ENCODE data around the gene SUDS3. TPM values are rescaled to one million over a fixed set of nuclear protein-coding genes. Genes with fewer than 3 reads are reported as not detected.

Gene SUDS3
- polyA plus RNA-seq, 3 donors, result 42.9 to 53.3 (median 49.4) TPM

GRCh38 chr12:118427819-118428218 is 51.5 kb downstream of the SUDS3 start:
- no peak for DNase-seq (ENCODE audit: extremely low read depth in 1 of 11, low read depth in 9 of 11, low spot score in 4 of 11)

DNA sequence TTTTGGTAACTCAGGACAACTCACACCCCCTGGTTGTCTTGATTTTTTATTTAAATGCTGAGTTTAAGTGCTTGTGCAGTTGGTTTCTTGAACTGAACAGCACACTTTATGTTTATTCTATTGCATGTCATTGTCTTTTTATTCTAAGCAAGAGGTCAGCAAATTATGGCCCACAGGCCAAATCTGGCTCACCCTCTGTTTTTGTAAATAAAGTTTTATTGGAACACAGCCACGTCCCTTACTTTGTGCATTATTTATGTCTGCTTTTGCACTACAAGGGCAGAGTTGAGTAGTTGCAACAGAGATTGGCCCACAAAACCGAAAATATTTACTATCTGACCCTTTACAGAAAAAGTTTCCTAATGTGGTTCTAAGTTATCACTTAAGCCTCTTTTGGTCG is 52.3 kb downstream of the SUDS3 start:
- DNase-seq (ENCODE audit: extremely low read depth in 1 of 11, low read depth in 9 of 11, low spot score in 4 of 11), result no peak

DNA sequence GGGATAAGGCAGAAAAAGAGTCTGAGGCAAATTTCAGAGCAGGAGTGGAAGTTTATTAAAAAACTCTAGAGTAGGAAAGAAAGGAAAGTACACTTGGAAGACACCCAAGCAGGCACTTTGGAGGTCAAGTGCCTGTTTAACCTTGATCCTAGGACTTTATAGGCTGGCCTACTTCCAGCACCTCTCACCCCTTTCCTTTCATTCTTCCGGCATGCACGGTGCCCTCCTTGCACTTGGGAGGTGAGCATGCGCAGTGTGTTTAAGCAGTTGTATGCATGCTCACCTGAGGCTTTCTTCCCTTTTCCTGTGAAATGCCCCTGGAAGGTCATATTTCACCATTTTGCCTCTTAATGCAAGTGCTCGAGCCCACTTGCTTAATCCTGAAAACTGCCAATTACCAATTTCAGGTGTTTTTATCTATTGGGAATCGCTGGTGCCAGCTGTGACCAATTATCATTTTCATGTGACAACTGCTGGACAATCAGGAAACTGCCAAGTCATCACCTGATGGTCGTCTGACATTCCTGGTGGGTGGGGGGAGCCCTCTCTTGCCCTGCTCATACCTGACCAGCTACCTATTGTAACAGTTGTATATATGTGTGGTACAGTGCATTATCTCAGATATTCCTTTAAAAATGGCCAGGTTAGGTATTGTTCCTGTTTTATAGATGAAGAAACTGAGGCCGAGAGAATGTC is 53.5 kb downstream of the SUDS3 start:
- DNase-seq (ENCODE audit: extremely low read depth in 1 of 11, low read depth in 9 of 11, low spot score in 4 of 11), result no peak

GRCh38 chr12:118430516-118430915 is 54.2 kb downstream of the SUDS3 start:
- no peak for DNase-seq (ENCODE audit: extremely low read depth in 1 of 11, low read depth in 9 of 11, low spot score in 4 of 11)

GRCh38 chr12:118432812-118433545 is 56.6 kb downstream of the SUDS3 start:
- DNase-seq (ENCODE audit: extremely low read depth in 1 of 11, low read depth in 9 of 11, low spot score in 4 of 11), result no peak

- no peak for DNase-seq (ENCODE audit: extremely low read depth in 1 of 11, low read depth in 9 of 11, low spot score in 4 of 11)
Measured at GRCh38 chr12:118436002-118436730, 59.8 kb downstream of the SUDS3 start.

DNA sequence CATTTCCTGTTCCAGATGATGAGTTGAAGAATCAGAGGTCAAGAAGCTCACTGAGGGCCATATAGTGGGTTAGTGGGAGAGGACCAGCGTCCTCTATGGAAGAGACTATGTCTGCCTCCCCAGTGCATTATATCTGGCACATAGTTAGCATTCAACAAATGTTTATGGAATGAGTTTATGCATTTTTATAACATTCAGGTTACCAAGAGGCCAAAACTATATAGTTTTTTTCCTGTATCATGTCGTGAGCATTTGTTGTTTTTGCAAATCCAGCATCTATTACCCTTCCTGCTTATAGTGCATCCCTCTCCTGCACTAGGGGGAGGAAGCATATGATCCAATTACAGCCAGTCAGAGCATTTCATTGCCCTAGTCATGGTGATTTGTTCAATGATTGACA is 60.6 kb downstream of the SUDS3 start:
- no peak for DNase-seq (ENCODE audit: extremely low read depth in 1 of 11, low read depth in 9 of 11, low spot score in 4 of 11)

GRCh38 chr12:118439068-118439467 is 62.7 kb downstream of the SUDS3 start:
- no peak for DNase-seq (ENCODE audit: extremely low read depth in 1 of 11, low read depth in 9 of 11, low spot score in 4 of 11)

DNA sequence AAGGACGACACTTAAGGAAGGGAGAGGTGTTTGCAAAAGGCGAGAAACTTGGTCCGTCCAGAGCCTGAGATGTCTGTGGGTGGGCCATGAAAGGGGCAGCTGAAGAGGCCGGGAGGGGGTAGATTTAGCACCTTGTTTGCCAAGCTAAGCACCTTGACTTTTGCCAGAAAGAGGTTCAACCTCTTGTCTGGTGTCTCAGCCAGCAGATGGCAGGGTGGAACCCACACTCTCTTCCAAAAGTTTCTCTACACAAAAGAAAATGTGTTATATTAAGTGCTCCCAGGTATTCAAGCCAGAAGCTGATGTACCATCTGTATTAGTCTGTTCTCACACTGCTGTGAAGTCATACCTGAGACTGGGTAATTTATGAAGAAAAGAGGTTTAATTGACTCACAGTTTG is 69.9 kb downstream of the SUDS3 start:
- no peak for DNase-seq (ENCODE audit: extremely low read depth in 1 of 11, low read depth in 9 of 11, low spot score in 4 of 11)

GRCh38 chr12:118447181-118447580 is 70.8 kb downstream of the SUDS3 start:
- no peak for DNase-seq (ENCODE audit: extremely low read depth in 1 of 11, low read depth in 9 of 11, low spot score in 4 of 11)

GRCh38 chr12:118448341-118448740 is 72.0 kb downstream of the SUDS3 start:
- no peak for DNase-seq (ENCODE audit: extremely low read depth in 1 of 11, low read depth in 9 of 11, low spot score in 4 of 11)

GRCh38 chr12:118455327-118455726 is 79.0 kb downstream of the SUDS3 start:
- DNase-seq (ENCODE audit: extremely low read depth in 1 of 11, low read depth in 9 of 11, low spot score in 4 of 11), result no peak

GRCh38 chr12:118456741-118457140 is 80.4 kb downstream of the SUDS3 start:
- no peak for DNase-seq (ENCODE audit: extremely low read depth in 1 of 11, low read depth in 9 of 11, low spot score in 4 of 11)

DNA sequence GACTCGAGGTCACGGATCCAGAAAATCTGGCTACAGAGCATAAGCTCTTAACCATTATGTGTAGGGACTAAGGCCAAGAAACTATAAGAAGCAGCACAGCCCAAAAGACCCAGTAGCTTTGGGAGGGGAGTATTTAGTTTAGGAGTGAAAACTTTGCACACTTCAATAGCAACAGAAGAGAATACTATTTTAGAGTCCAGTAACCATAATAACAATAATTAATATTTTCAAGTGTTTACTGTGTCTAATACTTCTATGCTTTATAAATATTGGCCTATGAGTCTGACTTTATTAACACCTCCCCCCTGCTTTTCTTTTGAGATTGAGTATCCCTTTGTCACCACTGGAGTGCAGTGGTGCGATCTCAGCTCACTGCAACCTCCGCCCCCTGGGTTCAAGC is 82.8 kb downstream of the SUDS3 start:
- no peak for DNase-seq (ENCODE audit: extremely low read depth in 1 of 11, low read depth in 9 of 11, low spot score in 4 of 11)

DNA sequence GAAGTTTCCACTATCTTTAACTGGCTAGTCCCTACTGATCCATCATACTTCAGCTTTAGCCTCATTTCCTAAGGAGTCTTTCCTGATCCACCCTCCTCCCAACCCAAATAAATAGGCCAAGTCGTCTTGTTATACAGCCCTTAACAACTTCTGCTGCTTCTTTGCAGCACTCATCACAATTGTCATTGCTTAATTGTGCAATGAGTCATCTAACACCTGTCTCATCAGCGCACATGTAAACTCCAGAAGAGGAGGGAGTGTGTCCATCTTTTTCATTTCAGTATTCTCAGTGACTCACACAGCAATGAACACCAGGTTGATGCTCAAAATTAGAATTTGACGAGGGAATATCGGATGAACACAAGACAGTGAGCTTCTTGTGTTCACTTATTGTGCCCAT is 87.3 kb downstream of the SUDS3 start:
- DNase-seq (ENCODE audit: extremely low read depth in 1 of 11, low read depth in 9 of 11, low spot score in 4 of 11), result no peak

GRCh38 chr12:118465706-118466105 is 89.4 kb downstream of the SUDS3 start:
- no peak for DNase-seq (ENCODE audit: extremely low read depth in 1 of 11, low read depth in 9 of 11, low spot score in 4 of 11)

Measured in renal cortex interstitium (tissue), 11 donors.